Activated B cell treated with CpG ODN at 0.5 μM for 24 hours (primary cell): ENCODE measurements around the gene TMEM231. TPM values are rescaled to one million over a fixed set of nuclear protein-coding genes. Genes with fewer than 3 reads are reported as not detected.

Source experiments
- ATAC-seq: fragments of 200-7000 bp; cut with Tn5 transposase; one replicate; pipeline ENCODE4 v1.10.0; 2021; ENCODE audit warnings: low read depth, mild to moderate bottlenecking, moderate library complexity
- CTCF ChIA-PET: fragments of 350-600 bp; sonication (Branson Sonifier 250); formaldehyde crosslinking; loops from one replicate; lab custom pipeline; 2021; ENCODE audit warnings: antibody characterized with exemption; lab: Charles Lee
- POLR2A ChIA-PET: fragments of 350-600 bp; sonication (Branson Sonifier 250); formaldehyde crosslinking; loops from one replicate; lab custom pipeline; 2021; ENCODE audit warnings: antibody characterized with exemption; lab: Charles Lee
- DNase-seq: peaks from one replicate; pipeline ENCODE4 v3.0.0; 2022
- H3K27ac Mint-ChIP-seq: one replicate; pipeline ENCODE4 v1.8.0; 2020; ENCODE audit warnings: mixed read lengths
- H3K27me3 Mint-ChIP-seq: one replicate; pipeline ENCODE4 v1.8.0; 2021; ENCODE audit warnings: mixed read lengths
- H3K36me3 Mint-ChIP-seq: one replicate; pipeline ENCODE4 v1.8.0; 2021; ENCODE audit warnings: low read depth, mixed read lengths
- H3K4me1 Mint-ChIP-seq: one replicate; pipeline ENCODE4 v1.8.0; 2021; ENCODE audit warnings: mixed read lengths
- H3K4me3 Mint-ChIP-seq: one replicate; pipeline ENCODE4 v1.8.0; 2020; ENCODE audit warnings: mild to moderate bottlenecking, mixed read lengths
- H3K9me3 Mint-ChIP-seq: one replicate; pipeline ENCODE4 v1.8.0; 2020; ENCODE audit warnings: mixed read lengths
- intact Hi-C: fragments of 100-400 bp; cut with micrococcal nuclease; formaldehyde crosslinking; loops from one replicate; pipeline ENCODE4 v1.15.1; 2024
- total RNA-seq: library from RNA; stranded (reverse); gene quantifications from 2 replicates; pipeline ENCODE4 v1.2.3, GENCODE V29; 2022
- TF ChIP-seq, protein P1 (sequence below): fragments of 200-600 bp; IDR thresholded peaks from one replicate; pipeline ENCODE4 v1.8.0; 2022; ENCODE audit warnings: antibody characterized with exemption, mild to moderate bottlenecking

TMEM231 gene
- total RNA-seq, 1 donor from 2014 or later, result 4.1 TPM

DNA sequence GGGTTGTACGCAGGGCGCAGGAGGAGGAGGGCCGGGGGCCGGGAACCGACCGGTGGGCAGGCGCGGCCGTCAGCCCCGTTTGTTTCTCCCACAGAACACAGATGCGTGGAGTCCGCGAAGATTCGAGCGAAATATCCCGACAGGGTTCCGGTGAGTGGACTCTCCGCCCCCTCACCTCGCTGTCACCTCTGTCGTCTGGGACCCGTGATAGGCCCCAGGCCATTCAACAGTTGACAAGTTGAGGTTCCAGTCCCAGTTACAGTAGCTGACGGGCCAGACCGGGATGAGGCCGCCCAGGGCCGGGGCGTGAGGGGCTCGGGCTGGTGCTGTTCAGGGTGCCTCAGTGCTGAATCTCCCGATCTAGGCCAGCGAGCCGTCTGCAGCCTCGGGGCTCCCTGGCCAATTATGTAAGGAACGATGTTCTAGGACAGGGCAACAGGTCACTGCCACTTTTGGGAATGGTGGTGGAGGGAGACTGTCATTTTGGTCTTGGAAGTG is 10.8 kb upstream of the TMEM231 start:
- no peak for ATAC-seq

DNA sequence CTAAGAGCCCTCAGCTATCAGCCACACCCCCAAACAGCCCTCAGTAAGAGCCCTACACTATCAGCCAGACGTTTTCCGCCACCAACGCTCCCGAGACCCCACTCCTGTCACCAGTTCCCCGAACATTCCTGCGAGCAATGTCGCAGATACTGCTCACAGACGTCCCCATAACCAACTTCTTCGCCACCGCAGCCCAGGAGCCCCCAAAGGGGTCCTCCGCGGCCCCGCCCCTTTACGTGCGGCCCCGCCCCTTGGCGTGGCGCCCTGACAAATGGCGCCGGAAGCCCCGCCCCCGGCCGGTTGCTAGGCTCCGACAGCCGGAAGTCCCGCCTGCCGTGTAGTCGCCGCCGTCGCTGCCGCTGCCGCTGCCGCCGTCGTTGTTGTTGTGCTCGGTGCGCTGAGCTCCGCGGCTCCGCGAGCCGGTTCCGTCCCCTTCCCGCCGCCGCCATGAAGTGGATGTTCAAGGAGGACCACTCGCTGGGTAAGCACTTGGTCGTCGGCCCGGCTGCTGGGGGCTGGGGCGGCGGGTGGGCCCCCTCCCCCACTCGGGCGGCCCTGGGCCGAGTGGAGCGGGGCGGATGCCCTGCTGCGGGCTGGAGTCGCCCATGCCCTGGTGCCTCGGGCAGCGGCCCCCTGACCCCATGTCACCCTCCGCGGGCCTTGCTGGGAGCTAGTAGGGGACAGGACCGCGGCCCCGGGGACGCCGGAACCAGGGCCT is 10.1 kb upstream of the TMEM231 start, which contains the start of gene GABARAPL2:
TSS of gene GABARAPL2 (plus strand) at position 340 of the 718 bp plus-strand sequence. CDS start at position 448, 108 bp downstream.
- intact Hi-C loops, result loop anchor here (1.0 to 5.0 kb wide), 9 partner anchors 49 to 1646 kb away; partner anchors contain the start of genes ADAT1, CFDP1, KARS1 and MON1B
- Mint-ChIP-seq H3K4me1 (peaks cover 57% of the 10 kb centered on the region), H3K27ac (peak within 1 kb of the TSS; percentile 98), H3K36me3 (peaks cover 34% of the 10 kb centered on the region), H3K9me3 (no peaks in the 10 kb centered on the region), H3K4me3 (peak within 1 kb of the TSS; percentile 100), H3K27me3 (no peaks in the 10 kb centered on the region)
- DNase-seq (peak; percentile 98), ATAC-seq (peak; percentile 69)
- TF ChIP-seq, protein P1, sequence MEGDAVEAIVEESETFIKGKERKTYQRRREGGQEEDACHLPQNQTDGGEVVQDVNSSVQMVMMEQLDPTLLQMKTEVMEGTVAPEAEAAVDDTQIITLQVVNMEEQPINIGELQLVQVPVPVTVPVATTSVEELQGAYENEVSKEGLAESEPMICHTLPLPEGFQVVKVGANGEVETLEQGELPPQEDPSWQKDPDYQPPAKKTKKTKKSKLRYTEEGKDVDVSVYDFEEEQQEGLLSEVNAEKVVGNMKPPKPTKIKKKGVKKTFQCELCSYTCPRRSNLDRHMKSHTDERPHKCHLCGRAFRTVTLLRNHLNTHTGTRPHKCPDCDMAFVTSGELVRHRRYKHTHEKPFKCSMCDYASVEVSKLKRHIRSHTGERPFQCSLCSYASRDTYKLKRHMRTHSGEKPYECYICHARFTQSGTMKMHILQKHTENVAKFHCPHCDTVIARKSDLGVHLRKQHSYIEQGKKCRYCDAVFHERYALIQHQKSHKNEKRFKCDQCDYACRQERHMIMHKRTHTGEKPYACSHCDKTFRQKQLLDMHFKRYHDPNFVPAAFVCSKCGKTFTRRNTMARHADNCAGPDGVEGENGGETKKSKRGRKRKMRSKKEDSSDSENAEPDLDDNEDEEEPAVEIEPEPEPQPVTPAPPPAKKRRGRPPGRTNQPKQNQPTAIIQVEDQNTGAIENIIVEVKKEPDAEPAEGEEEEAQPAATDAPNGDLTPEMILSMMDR, result no peak
- POLR2A ChIA-PET, result interaction anchor here (0.6 to 8.2 kb wide), 10 partner anchors 10 to 133 kb away, joined by 3 to 67 read pairs (median 6); partner anchors contain the start of genes ADAT1, CFDP1, KARS1 and TERF2IP
- CTCF ChIA-PET, result interaction anchor here (1.3 kb wide), 1 partner anchor 94 kb away, joined by 3 read pairs; no protein-coding TSS in a partner anchor

More for the DNA sequence above, 10.8 kb upstream of the TMEM231 start:
- CTCF ChIA-PET, result no interaction called here
- H3K4me1 Mint-ChIP-seq, result peaks cover 62% of the 10 kb centered on the region
- POLR2A ChIA-PET, result interaction anchor here (0.8 to 8.2 kb wide), 5 partner anchors 11 to 81 kb away, joined by 3 to 67 read pairs (median 18); partner anchors contain the start of genes ADAT1, KARS1, TERF2IP and TMEM231
- no peaks in the 10 kb centered on the region for H3K27me3 Mint-ChIP-seq
- intact Hi-C loops, result loop anchor here (1.0 to 5.0 kb wide), 9 partner anchors 50 to 1645 kb away; partner anchors contain the start of genes ADAT1, CFDP1, KARS1 and MON1B
- H3K4me3 Mint-ChIP-seq, result peak overlapping the region; percentile 100
- H3K36me3 Mint-ChIP-seq, result peaks cover 39% of the 10 kb centered on the region
- DNase-seq, result no peak
- TF ChIP-seq, protein P1, result no peak
- H3K9me3 Mint-ChIP-seq, result no peaks in the 10 kb centered on the region
- H3K27ac Mint-ChIP-seq, result peak overlapping the region; percentile 66

DNA sequence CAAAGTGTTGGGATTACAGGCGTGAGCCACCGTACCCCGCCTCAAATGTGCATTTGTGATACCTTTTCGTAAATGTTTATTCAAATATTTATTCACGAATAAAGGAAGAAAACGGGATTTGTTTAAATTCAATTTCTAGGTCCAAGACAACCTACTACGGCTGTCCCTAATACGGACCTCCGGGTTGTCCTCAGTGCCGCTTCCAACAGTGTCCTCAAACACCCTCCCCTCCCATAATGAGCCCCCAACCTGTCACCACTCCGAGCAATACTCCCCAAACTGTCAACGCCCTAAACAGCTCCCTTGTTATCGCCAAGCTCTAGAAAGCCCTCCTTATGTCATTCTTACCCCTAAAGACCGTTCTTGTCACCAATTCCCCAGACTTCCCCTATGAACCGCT is 9.6 kb upstream of the TMEM231 start:
- ATAC-seq (no peak), DNase-seq (no peak)
- TF ChIP-seq, protein P1, result no peak
- H3K27me3 Mint-ChIP-seq, result no peaks in the 10 kb centered on the region
- POLR2A ChIA-PET, result interaction anchor here (0.6 to 8.2 kb wide), 9 partner anchors 10 to 132 kb away, joined by 3 to 67 read pairs (median 7); partner anchors contain the start of genes ADAT1, CFDP1, KARS1 and TERF2IP
- H3K9me3 Mint-ChIP-seq, result no peaks in the 10 kb centered on the region
- CTCF ChIA-PET, result interaction anchor here (1.0 to 2.0 kb wide), 3 partner anchors 48 to 100 kb away, joined by 3 to 6 read pairs (median 4); no protein-coding TSS in a partner anchor
- peaks cover 53% of the 10 kb centered on the region for H3K4me1 Mint-ChIP-seq
- H3K4me3 Mint-ChIP-seq, result peak overlapping the region; percentile 100
- peak overlapping the region; percentile 98 for H3K27ac Mint-ChIP-seq
- intact Hi-C loops, result loop anchor here (1.0 to 5.0 kb wide), 12 partner anchors 9 to 1647 kb away; partner anchors contain the start of genes ADAT1, CFDP1, KARS1 and MON1B
- H3K36me3 Mint-ChIP-seq, result peaks cover 32% of the 10 kb centered on the region

DNA sequence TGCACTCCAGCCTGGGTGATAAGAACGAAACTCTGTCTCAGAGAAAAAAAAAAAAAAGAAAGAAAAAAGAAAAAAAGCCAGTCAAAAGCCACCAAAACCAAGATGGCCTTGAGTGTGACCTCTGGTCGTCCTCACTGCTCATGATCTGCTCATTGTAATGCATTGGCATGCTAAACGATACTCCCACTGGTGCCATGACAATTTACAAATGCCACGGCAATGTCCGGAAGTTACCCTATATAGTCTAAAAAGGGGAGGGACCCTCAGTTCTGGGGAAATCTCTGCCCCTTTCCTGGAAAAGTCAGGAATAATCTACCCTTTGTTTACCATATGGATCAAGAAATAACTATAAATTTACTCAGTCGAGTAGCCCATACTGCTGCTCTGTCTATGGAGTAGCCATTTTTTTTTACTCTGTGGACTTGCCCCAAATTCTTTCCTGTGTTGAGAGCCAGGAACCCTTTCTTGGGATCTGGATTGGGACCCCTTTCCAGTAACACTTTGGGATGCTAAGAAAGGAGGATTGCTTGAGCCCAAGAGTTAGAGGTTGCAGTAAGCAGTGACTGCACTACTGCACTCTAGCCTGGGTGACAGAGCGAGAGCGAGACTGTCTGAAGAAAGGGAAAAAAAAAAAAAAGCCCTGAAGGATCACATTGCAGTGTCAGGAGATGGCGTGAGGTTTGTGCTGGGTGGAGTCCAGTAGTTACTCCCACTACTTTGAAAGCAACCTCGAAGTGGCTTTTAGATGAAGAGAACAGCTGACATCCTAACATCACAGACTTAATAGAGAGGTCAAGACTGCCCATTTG is 3.7 kb upstream of the TMEM231 start:
- CTCF ChIA-PET, result no interaction called here
- ATAC-seq (no peak), DNase-seq (no peak)
- Mint-ChIP-seq H3K36me3 (peaks cover 3% of the 10 kb centered on the region), H3K4me1 (peaks cover 12% of the 10 kb centered on the region), H3K9me3 (no peaks in the 10 kb centered on the region), H3K4me3 (no peak overlapping the region), H3K27ac (no peak overlapping the region), H3K27me3 (no peaks in the 10 kb centered on the region)
- intact Hi-C loops, result loop anchor here (5.0 to 10.0 kb wide), 3 partner anchors 325 to 892 kb away; partner anchors contain the start of genes RFWD3 and WDR59
- TF ChIP-seq, protein P1, result no peak
- POLR2A ChIA-PET, result interaction anchor here (0.6 kb wide), 1 partner anchor 99 kb away, joined by 3 read pairs; no protein-coding TSS in a partner anchor
